Ecto neural progenitor cell (in vitro differentiated cells): Measurements from ENCODE around the gene CBX1.

Source experiments
- DNase-seq: peaks from one replicate; pipeline ENCODE4 v3.0.0-alpha.2; 2018; ENCODE audit warnings: low spot score

Gene CBX1

GRCh38 chr17:48025904-48026501, 75.3 kb downstream of the CBX1 start:
- DNase-seq: no peak

- peak; percentile 100 for DNase-seq
Observed at GRCh38 chr17:48025040-48025903, 76.0 kb downstream of the CBX1 start.

- peak; percentile 84 for DNase-seq
Observed at GRCh38 chr17:48024149-48025039, 76.9 kb downstream of the CBX1 start.

GRCh38 chr17:48023400-48024148, 77.7 kb downstream of the CBX1 start:
- peak; percentile 97 for DNase-seq

- no peak for DNase-seq
Observed at GRCh38 chr17:48022901-48023300, 78.4 kb downstream of the CBX1 start.

GRCh38 chr17:48021934-48022333, 79.3 kb downstream of the CBX1 start:
- no peak for DNase-seq
